CD14-positive monocyte (primary cell): ENCODE data around the gene SPHK1. TPM values are rescaled to one million over a fixed set of nuclear protein-coding genes. Genes with fewer than 3 reads are reported as not detected.
A peak's percentile ranks its signal among the peaks of the same experiment; 100 is the strongest.

Source experiments
- DNase-seq, 3 donors: peaks; one replicate each; pipeline ENCODE4 v3.0.0-alpha.2; 2011 to 2022
- H2AFZ ChIP-seq: 2 replicates; pipeline ENCODE4 v1.6.0; 2012; ENCODE audit warnings: mild to moderate bottlenecking, low read depth, low read length, inconsistent platforms; ENCODE audit not compliant: insufficient read depth, poor library complexity, severe bottlenecking
- H3K27ac ChIP-seq, 2 donors: 1 replicate in 1 of 2; 2 replicates in 1 of 2; pipeline ENCODE4 v1.5.1; 2012 to 2013; ENCODE audit warnings: low read length in 2 of 2, control low read depth in 1 of 2, inconsistent platforms in 1 of 2, low read depth in 1 of 2, mild to moderate bottlenecking in 1 of 2
- H3K27me3 ChIP-seq, 2 donors: one replicate each; pipeline versions ENCODE4 v1.6.0 to v1.6.1; 2011 to 2013; ENCODE audit warnings: low read length in 2 of 2; ENCODE audit not compliant: control insufficient read depth in 2 of 2, insufficient read depth in 2 of 2
- H3K36me3 ChIP-seq, 2 donors: replicated peaks in 1 of 2; 1 replicate in 1 of 2; 2 replicates in 1 of 2; pipeline versions ENCODE4 v1.5.1 to v1.6.1; 2012 to 2013; ENCODE audit warnings: low read length in 2 of 2, control low read depth in 1 of 2, inconsistent platforms in 1 of 2, mild to moderate bottlenecking in 1 of 2; ENCODE audit not compliant: insufficient read depth in 2 of 2, control insufficient read depth in 1 of 2
- H3K4me1 ChIP-seq, 2 donors: 1 replicate in 1 of 2; 2 replicates in 1 of 2; pipeline versions ENCODE4 v1.5.1 to v1.6.1; 2012 to 2013; ENCODE audit warnings: low read length in 2 of 2, control low read depth in 1 of 2, inconsistent platforms in 1 of 2, mild to moderate bottlenecking in 1 of 2, moderate library complexity in 1 of 2; ENCODE audit not compliant: insufficient read depth in 2 of 2, control insufficient read depth in 1 of 2
- H3K4me2 ChIP-seq: replicated peaks from 2 replicates; pipeline ENCODE3; 2012; ENCODE audit warnings: low read length, moderate library complexity, mild to moderate bottlenecking; ENCODE audit not compliant: poor library complexity, severe bottlenecking; ENCODE audit errors: extremely low read depth
- H3K4me3 ChIP-seq, 3 experiments: fragments of 200-600 bp in 1 of 3; sonication (generic) in 1 of 3; replicated peaks in 1 of 3; 1 replicate in 2 of 3; 2 replicates in 1 of 3; pipeline ENCODE4 v1.5.1; 2011 to 2013; ENCODE audit warnings: low read length in 3 of 3, mild to moderate bottlenecking in 3 of 3, control low read depth in 2 of 3, low read depth in 2 of 3, inconsistent platforms in 1 of 3, moderate library complexity in 1 of 3
- H3K79me2 ChIP-seq: 2 replicates; pipeline ENCODE4 v1.6.0; 2012; ENCODE audit warnings: mild to moderate bottlenecking, control low read depth, inconsistent platforms, low read length, moderate library complexity; ENCODE audit not compliant: insufficient read depth
- H3K9ac ChIP-seq: 2 replicates; pipeline ENCODE4 v1.6.0; 2017; ENCODE audit warnings: low read length, mild to moderate bottlenecking; ENCODE audit not compliant: insufficient read depth, poor library complexity, severe bottlenecking
- H3K9me3 ChIP-seq, 2 donors: replicated peaks in 1 of 2; 1 replicate in 1 of 2; 2 replicates in 1 of 2; pipeline versions ENCODE4 v1.5.1 to v1.6.1; 2012 to 2013; ENCODE audit warnings: low read length in 2 of 2, control low read depth in 1 of 2; ENCODE audit not compliant: control insufficient read depth in 1 of 2, insufficient read depth in 1 of 2
- H4K20me1 ChIP-seq: 2 replicates; pipeline ENCODE4 v1.6.0; 2012; ENCODE audit warnings: mild to moderate bottlenecking, low read length, control low read depth, moderate library complexity; ENCODE audit not compliant: insufficient read depth
- H3K27ac Mint-ChIP-seq, 7 donors: one replicate each; pipeline ENCODE4 v1.8.0; 2020; ENCODE audit warnings: mild to moderate bottlenecking in 7 of 7, mixed read lengths in 7 of 7, moderate library complexity in 6 of 7, inconsistent platforms in 2 of 7
- H3K27me3 Mint-ChIP-seq, 3 donors: one replicate each; pipeline ENCODE4 v1.8.0; 2021 to 2022; ENCODE audit warnings: low read depth in 3 of 3, mild to moderate bottlenecking in 3 of 3, mixed read lengths in 3 of 3, moderate library complexity in 3 of 3, inconsistent platforms in 1 of 3
- H3K36me3 Mint-ChIP-seq, 2 donors: one replicate each; pipeline ENCODE4 v1.8.0; 2020; ENCODE audit warnings: mixed read lengths in 2 of 2, inconsistent platforms in 1 of 2, mild to moderate bottlenecking in 1 of 2
- H3K4me1 Mint-ChIP-seq: one replicate; pipeline ENCODE4 v1.8.0; 2020; ENCODE audit warnings: mild to moderate bottlenecking, mixed read lengths
- H3K4me3 Mint-ChIP-seq, 2 donors: one replicate each; pipeline ENCODE4 v1.8.0; 2020; ENCODE audit warnings: mild to moderate bottlenecking in 2 of 2, mixed read lengths in 2 of 2, moderate library complexity in 1 of 2
- H3K9me3 Mint-ChIP-seq, 7 donors: one replicate each; pipeline ENCODE4 v1.8.0; 2020 to 2022; ENCODE audit warnings: mixed read lengths in 7 of 7, mild to moderate bottlenecking in 6 of 7, moderate library complexity in 6 of 7, inconsistent platforms in 2 of 7
- WGBS: methylation state at CpG from one replicate; pipeline ENCODE4 v1.1.5; 2013; ENCODE audit warnings: missing lambda C conversion rate; ENCODE audit not compliant: insufficient coverage; 5-methylcytosine and 5-hydroxymethylcytosine counted together
- intact Hi-C, 2 donors: fragments of 100-400 bp; cut with micrococcal nuclease; formaldehyde crosslinking; loops; one replicate each; pipeline versions ENCODE4 v1.15.0 to v1.15.1; 2023
- polyA plus RNA-seq, 3 donors: library from polyadenylated mRNA; depleted of rRNA in 1 of 3; unstranded in 2 of 3; stranded (reverse) in 1 of 3; fragments of 300-500 nt in 2 of 3; fragments of >200 nt in 1 of 3; fragmentation: Illumina TruSeq in 2 of 3; gene quantifications; 1 replicate in 2 of 3; 2 replicates in 1 of 3; pipeline ENCODE4 v1.2.3, GENCODE V29; 2012 to 2021
- TF ChIP-seq, protein P1 (sequence below): fragments of 200-600 bp; IDR thresholded peaks from one replicate; pipeline ENCODE4 v1.8.0; 2022; ENCODE audit warnings: antibody characterized with exemption, mild to moderate bottlenecking

SPHK1 gene
- polyA plus RNA-seq, 3 donors, result 12.9 to 33.9 (median 19.1) TPM

DNA sequence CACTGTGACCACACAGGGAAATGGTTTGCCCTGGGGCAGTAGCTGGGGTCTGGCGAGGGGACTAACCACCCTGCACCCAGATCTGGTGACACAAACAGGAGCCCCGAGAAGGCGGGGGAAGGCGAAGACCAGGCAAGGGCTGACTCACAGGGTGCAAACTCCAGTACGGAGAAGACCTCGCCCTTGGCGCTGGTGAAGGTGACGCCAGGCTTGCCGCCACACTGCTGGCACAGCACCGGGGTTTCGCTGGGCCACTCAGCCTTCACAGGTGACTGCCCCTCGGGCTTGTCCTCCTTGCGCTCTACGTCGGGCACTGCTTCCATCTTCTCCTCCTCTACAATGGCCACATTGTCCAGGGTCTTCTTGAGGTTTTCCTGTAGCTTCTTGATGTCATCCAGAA, 11.6 kb downstream of the SPHK1 start:
- Histone ChIP-seq H4K20me1 (peaks cover 17% of the 10 kb centered on the region), H3K9me3 (no peaks in the 10 kb centered on the region), H3K4me3 (no peak overlapping the region), H3K79me2 (no peaks in the 10 kb centered on the region), H3K4me1 (no peaks in the 10 kb centered on the region), H3K36me3 (peaks cover 61 to 86% of the 10 kb centered on the region in 2 donors), H3K27me3 (no peaks in the 10 kb centered on the region), H2AFZ (no peak overlapping the region), H3K27ac (no peak overlapping the region), H3K4me2 (no peak overlapping the region), H3K9ac (no peak overlapping the region)
- 97% methylated on average over 15 of the region's 15 CpGs for WGBS
- Mint-ChIP-seq H3K36me3 (peaks cover 69 to 95% of the 10 kb centered on the region in 2 donors), H3K9me3 (no peaks in the 10 kb centered on the region), H3K27me3 (no peaks in the 10 kb centered on the region), H3K4me1 (no peaks in the 10 kb centered on the region), H3K27ac (no peak overlapping the region), H3K4me3 (no peak overlapping the region)
- intact Hi-C loops, result no loop called here
- TF ChIP-seq, protein P1, sequence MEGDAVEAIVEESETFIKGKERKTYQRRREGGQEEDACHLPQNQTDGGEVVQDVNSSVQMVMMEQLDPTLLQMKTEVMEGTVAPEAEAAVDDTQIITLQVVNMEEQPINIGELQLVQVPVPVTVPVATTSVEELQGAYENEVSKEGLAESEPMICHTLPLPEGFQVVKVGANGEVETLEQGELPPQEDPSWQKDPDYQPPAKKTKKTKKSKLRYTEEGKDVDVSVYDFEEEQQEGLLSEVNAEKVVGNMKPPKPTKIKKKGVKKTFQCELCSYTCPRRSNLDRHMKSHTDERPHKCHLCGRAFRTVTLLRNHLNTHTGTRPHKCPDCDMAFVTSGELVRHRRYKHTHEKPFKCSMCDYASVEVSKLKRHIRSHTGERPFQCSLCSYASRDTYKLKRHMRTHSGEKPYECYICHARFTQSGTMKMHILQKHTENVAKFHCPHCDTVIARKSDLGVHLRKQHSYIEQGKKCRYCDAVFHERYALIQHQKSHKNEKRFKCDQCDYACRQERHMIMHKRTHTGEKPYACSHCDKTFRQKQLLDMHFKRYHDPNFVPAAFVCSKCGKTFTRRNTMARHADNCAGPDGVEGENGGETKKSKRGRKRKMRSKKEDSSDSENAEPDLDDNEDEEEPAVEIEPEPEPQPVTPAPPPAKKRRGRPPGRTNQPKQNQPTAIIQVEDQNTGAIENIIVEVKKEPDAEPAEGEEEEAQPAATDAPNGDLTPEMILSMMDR, result no peak
- DNase-seq, result no peak

DNA sequence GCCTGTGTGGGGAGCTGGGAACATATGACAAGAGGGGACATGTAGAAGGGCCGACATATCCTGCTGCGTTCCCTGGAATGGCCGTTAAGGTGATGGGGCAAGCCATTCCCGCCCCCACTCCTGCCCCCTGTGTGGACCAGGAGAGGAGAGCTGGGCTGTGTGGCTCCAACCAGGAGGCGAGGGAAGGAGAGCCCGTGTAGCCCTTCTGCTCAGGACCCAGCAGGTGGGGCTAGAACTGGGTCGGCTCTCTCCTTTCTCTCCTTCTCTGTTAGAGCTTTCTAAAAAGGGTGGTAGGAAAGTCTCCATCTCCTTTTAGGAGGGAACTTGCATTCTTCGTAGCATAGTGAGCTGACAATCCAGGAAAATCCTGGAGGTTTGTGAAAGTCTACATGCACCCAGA, 12.8 kb downstream of the SPHK1 start:
- Histone ChIP-seq H3K4me2 (no peak overlapping the region), H2AFZ (no peak overlapping the region), H3K27me3 (no peaks in the 10 kb centered on the region), H4K20me1 (peaks cover 17% of the 10 kb centered on the region), H3K27ac (no peak overlapping the region), H3K9ac (no peak overlapping the region), H3K4me3 (no peak overlapping the region), H3K79me2 (no peaks in the 10 kb centered on the region), H3K4me1 (no peaks in the 10 kb centered on the region), H3K36me3 (peaks cover 64 to 89% of the 10 kb centered on the region in 2 donors), H3K9me3 (no peaks in the 10 kb centered on the region)
- Mint-ChIP-seq H3K36me3 (peaks cover 72 to 95% of the 10 kb centered on the region in 2 donors), H3K27ac (peak overlapping the region in 1 of 7 donors; percentile 83), H3K4me3 (no peak overlapping the region), H3K4me1 (no peaks in the 10 kb centered on the region), H3K27me3 (no peaks in the 10 kb centered on the region), H3K9me3 (no peaks in the 10 kb centered on the region)
- no peak for DNase-seq
- intact Hi-C loops, result no loop called here
- 100% methylated on average over 3 of the region's 8 CpGs for whole genome bisulfite sequencing
- TF ChIP-seq, protein P1, result no peak
